Endothelial cell of umbilical vein (primary cell): ENCODE measurements around the gene CABLES1. TPM values are rescaled to one million over a fixed set of nuclear protein-coding genes. Genes with fewer than 3 reads are reported as not detected.

Experiments
- BruUV-seq: library from RNA; stranded (reverse); fragments of 400-500 nt; replicated peaks from 2 replicates; lab custom pipeline; 2021; lab: Mats Ljungman, UMichigan
- CTCF ChIA-PET: fragments of 300-600, 350-600 bp; sonication (Branson Sonifier 250); formaldehyde crosslinking; loops from one replicate; lab custom pipeline; 2021; ENCODE audit warnings: antibody characterized with exemption, inconsistent platforms; lab: Charles Lee
- POLR2A ChIA-PET: fragments of 300-600, 350-600 bp; sonication (Branson Sonifier 250); formaldehyde crosslinking; loops from one replicate; lab custom pipeline; 2021; ENCODE audit warnings: antibody characterized with exemption, inconsistent platforms; lab: Charles Lee
- DNase-seq: peaks from one replicate; pipeline ENCODE4 v3.0.0-alpha.2; 2011; ENCODE audit warnings: low read depth, low spot score
- FAIRE-seq: peaks from 2 replicates; lab custom pipeline; 2011; peaks lifted over from hg19 to GRCh38; lab: Jason Lieb, UNC
- H2AFZ ChIP-seq: 2 replicates; pipeline ENCODE4 v1.6.0; 2012; ENCODE audit warnings: low read depth, low read length, control low read depth, inconsistent platforms
- H3K27ac ChIP-seq: 2 replicates; pipeline ENCODE4 v1.5.1; 2011; ENCODE audit warnings: low read depth, mild to moderate bottlenecking, control low read depth, low read length, moderate library complexity; ENCODE audit not compliant: insufficient read depth
- H3K27me3 ChIP-seq, 2 experiments: 2 replicates each; pipeline versions ENCODE4 v1.6.0 to v1.6.1; 2011; ENCODE audit warnings: low read length in 2 of 2, mixed read lengths in 1 of 2; ENCODE audit not compliant: control insufficient read depth in 2 of 2, insufficient read depth in 2 of 2
- H3K36me3 ChIP-seq, 2 experiments: 2 replicates in 1 of 2; 3 replicates in 1 of 2; pipeline ENCODE4 v1.5.1; 2011; ENCODE audit warnings: low read length in 2 of 2, mild to moderate bottlenecking in 1 of 2, moderate library complexity in 1 of 2; ENCODE audit not compliant: control insufficient read depth in 2 of 2, insufficient read depth in 2 of 2; ENCODE audit errors: extremely low read depth in 1 of 2
- H3K4me1 ChIP-seq: 3 replicates; pipeline ENCODE4 v1.5.1; 2011; ENCODE audit warnings: mild to moderate bottlenecking, low read length; ENCODE audit not compliant: control insufficient read depth, insufficient read depth; ENCODE audit errors: extremely low read depth
- H3K4me2 ChIP-seq: 2 replicates; pipeline ENCODE4 v1.6.1; 2011; ENCODE audit warnings: low read length, control low read depth, mixed read lengths; ENCODE audit not compliant: insufficient read depth
- H3K4me3 ChIP-seq, 3 experiments: fragments of 200-600 bp in 1 of 3; sonication (generic), shearing (Covaris generic) in 1 of 3; replicated peaks in 1 of 3; 2 replicates each; pipeline ENCODE4 v1.5.1; 2011 to 2016; ENCODE audit warnings: control low read depth in 3 of 3, low read length in 3 of 3, mild to moderate bottlenecking in 2 of 3, inconsistent platforms in 1 of 3, low read depth in 1 of 3, moderate library complexity in 1 of 3; ENCODE audit not compliant: insufficient read depth in 1 of 3
- H3K79me2 ChIP-seq: 2 replicates; pipeline ENCODE4 v1.6.0; 2012; ENCODE audit warnings: low read length, inconsistent platforms; ENCODE audit not compliant: control insufficient read depth, insufficient read depth
- H3K9ac ChIP-seq: replicated peaks from 2 replicates; pipeline ENCODE3; 2011; ENCODE audit warnings: low read length, control low read depth; ENCODE audit not compliant: insufficient read depth; ENCODE audit errors: extremely low read depth
- H3K9me1 ChIP-seq: replicated peaks from 3 replicates; pipeline ENCODE4 v1.6.0; 2011; ENCODE audit warnings: mild to moderate bottlenecking, low read length; ENCODE audit not compliant: control insufficient read depth, insufficient read depth; ENCODE audit errors: extremely low read depth
- H3K9me3 ChIP-seq: replicated peaks from 2 replicates; pipeline ENCODE4 v1.5.1; 2012; ENCODE audit warnings: low read length, inconsistent platforms; ENCODE audit not compliant: control insufficient read depth, insufficient read depth
- H4K20me1 ChIP-seq: replicated peaks from 2 replicates; pipeline ENCODE3; 2011; ENCODE audit warnings: mild to moderate bottlenecking, low read length; ENCODE audit not compliant: control insufficient read depth, insufficient read depth; ENCODE audit errors: extremely low read depth
- EZH2 ChIP-seq: IDR thresholded peaks from 2 replicates; pipeline ENCODE4 v1.6.1; 2012; ENCODE audit warnings: borderline replicate concordance, low read depth, mild to moderate bottlenecking, moderate library complexity, low read length, inconsistent platforms; ENCODE audit not compliant: severe bottlenecking
- FOS ChIP-seq: IDR thresholded peaks from 2 replicates; pipeline ENCODE4 v1.6.1; 2011; ENCODE audit warnings: mild to moderate bottlenecking, low read length, moderate library complexity, borderline replicate concordance; ENCODE audit not compliant: insufficient read depth
- GATA2 ChIP-seq: IDR thresholded peaks from 2 replicates; pipeline ENCODE4 v1.7.0; 2011; ENCODE audit warnings: low read depth, mild to moderate bottlenecking, moderate library complexity, mixed read lengths, low read length; ENCODE audit not compliant: insufficient read length, insufficient read depth
- JUN ChIP-seq: IDR thresholded peaks from 2 replicates; pipeline ENCODE4 v1.6.1; 2011; ENCODE audit warnings: borderline replicate concordance, low read depth; ENCODE audit not compliant: insufficient read length, insufficient read depth
- MYC ChIP-seq: IDR thresholded peaks from one replicate; pipeline ENCODE4 v1.6.1; 2011; ENCODE audit warnings: mild to moderate bottlenecking, low read depth, low read length
- POLR2A ChIP-seq: IDR thresholded peaks from 2 replicates; pipeline ENCODE4 v1.6.1; 2012; ENCODE audit warnings: low read depth, mild to moderate bottlenecking, control low read depth, low read length
- POLR2AphosphoS5 ChIP-seq: IDR thresholded peaks from 2 replicates; pipeline ENCODE4 v1.6.1; 2012; ENCODE audit warnings: low read depth, mild to moderate bottlenecking, control low read depth, low read length, moderate library complexity; ENCODE audit not compliant: insufficient read depth
- dilution Hi-C: fragments of 300-500 bp; cut with MboI; formaldehyde crosslinking; loops from one replicate; pipeline ENCODE4 v1.15.0; 2019; ENCODE audit warnings: low sequenced_read_pairs; ENCODE audit not compliant: extremely low pct_ligation_motif_present
- intact Hi-C: fragments of 100-400 bp; cut with micrococcal nuclease; formaldehyde crosslinking; loops from one replicate; pipeline ENCODE4 v1.10.0; 2022
- polyA plus RNA-seq, 4 experiments: library from polyadenylated mRNA; depleted of rRNA in 3 of 4; stranded (reverse) in 3 of 4; unstranded in 1 of 4; fragments of >200 nt; gene quantifications; 2 replicates each; pipeline versions ENCODE4 v1.2.1 to v1.2.3, GENCODE V29; 2011 to 2012; ENCODE audit warnings: missing spikeins in 1 of 4
- total RNA-seq: library from RNA; stranded (reverse); gene quantifications from 2 replicates; pipeline ENCODE4 v1.2.3, GENCODE V29; 2021
- TF ChIP-seq, protein P1 (sequence below), 2 donors: IDR thresholded peaks; 1 replicate in 1 of 2; 2 replicates in 1 of 2; pipeline ENCODE4 v1.5.1; 2011; ENCODE audit warnings: low read length in 2 of 2, mild to moderate bottlenecking in 2 of 2, moderate library complexity in 2 of 2, control low read depth in 1 of 2, inconsistent platforms in 1 of 2, low read depth in 1 of 2; ENCODE audit not compliant: insufficient read depth in 1 of 2; ENCODE audit errors: extremely low read depth in 1 of 2
- TF ChIP-seq, protein P2 (sequence below): IDR thresholded peaks from 2 replicates; pipeline ENCODE4 v1.6.1; 2011; ENCODE audit not compliant: insufficient read depth, insufficient read length

CABLES1 gene
- total and polyA plus RNA-seq, 2 donors (not counting 3 experiments of a cell fraction or from before 2014, with no cell fraction given), result 40.2 to 71.1 TPM

DNA sequence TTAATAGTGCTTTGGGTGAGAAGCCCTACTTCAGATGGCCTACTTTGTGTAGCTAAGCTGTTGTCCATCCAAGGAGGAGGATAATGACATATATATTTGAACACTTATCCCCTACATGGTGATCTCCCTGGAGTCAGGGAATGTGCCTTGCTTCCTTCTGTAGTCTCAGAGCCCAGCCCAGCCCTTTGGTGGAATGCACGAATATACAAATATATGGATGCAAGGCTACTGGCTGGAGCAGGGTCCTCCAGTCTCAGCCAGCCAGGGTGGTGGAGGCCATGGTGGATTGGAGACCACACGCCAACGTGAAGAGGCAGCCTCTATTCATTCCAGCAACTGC is 167.2 kb downstream of the CABLES1 start:
- TF ChIP-seq FOS, result no peak
- no peak for TF ChIP-seq MYC
- TF ChIP-seq POLR2AphosphoS5, result no peak
- TF ChIP-seq EZH2, result no peak
- no peak for TF ChIP-seq GATA2
- TF ChIP-seq, protein P1, sequence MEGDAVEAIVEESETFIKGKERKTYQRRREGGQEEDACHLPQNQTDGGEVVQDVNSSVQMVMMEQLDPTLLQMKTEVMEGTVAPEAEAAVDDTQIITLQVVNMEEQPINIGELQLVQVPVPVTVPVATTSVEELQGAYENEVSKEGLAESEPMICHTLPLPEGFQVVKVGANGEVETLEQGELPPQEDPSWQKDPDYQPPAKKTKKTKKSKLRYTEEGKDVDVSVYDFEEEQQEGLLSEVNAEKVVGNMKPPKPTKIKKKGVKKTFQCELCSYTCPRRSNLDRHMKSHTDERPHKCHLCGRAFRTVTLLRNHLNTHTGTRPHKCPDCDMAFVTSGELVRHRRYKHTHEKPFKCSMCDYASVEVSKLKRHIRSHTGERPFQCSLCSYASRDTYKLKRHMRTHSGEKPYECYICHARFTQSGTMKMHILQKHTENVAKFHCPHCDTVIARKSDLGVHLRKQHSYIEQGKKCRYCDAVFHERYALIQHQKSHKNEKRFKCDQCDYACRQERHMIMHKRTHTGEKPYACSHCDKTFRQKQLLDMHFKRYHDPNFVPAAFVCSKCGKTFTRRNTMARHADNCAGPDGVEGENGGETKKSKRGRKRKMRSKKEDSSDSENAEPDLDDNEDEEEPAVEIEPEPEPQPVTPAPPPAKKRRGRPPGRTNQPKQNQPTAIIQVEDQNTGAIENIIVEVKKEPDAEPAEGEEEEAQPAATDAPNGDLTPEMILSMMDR (IDR thresholded peaks at IDR 0.05; ENCODE audit: extremely low read depth in 1 of 2, insufficient read depth in 1 of 2, low read depth in 1 of 2, low read length in 2 of 2), result no peak
- TF ChIP-seq JUN, result no peak
- TF ChIP-seq POLR2A, result no peak
- TF ChIP-seq, protein P2, sequence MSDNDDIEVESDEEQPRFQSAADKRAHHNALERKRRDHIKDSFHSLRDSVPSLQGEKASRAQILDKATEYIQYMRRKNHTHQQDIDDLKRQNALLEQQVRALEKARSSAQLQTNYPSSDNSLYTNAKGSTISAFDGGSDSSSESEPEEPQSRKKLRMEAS, result no peak
- Histone ChIP-seq H3K4me2 (no peak overlapping the region), H3K79me2 (no peaks in the 10 kb centered on the region), H3K9me3 (no peaks in the 10 kb centered on the region), H3K9me1 (no peaks in the 10 kb centered on the region), H3K36me3 (no peaks in the 10 kb centered on the region), H3K4me1 (peaks cover 38% of the 10 kb centered on the region), H4K20me1 (no peaks in the 10 kb centered on the region), H3K27ac (peak overlapping the region; percentile 88), H3K9ac (peak overlapping the region; percentile 40), H3K27me3 (no peaks in the 10 kb centered on the region), H2AFZ (peak overlapping the region; percentile 41), H3K4me3 (no peak overlapping the region)
- FAIRE-seq (peak; percentile 8), DNase-seq (no peak)
- ChIA-PET POLR2A (interaction anchor here (1.3 kb wide), 1 partner anchor 23 kb away, joined by 3 read pairs; no protein-coding TSS in a partner anchor), CTCF (interaction anchor here (0.9 to 2.6 kb wide), 5 partner anchors 18 to 109 kb away, joined by 3 to 8 read pairs (median 4); no protein-coding TSS in a partner anchor)
- dilution Hi-C loops (no loop called here), intact Hi-C loops (no loop called here)
- BruUV-seq, result TSS peak; percentile 51
